HG03432 (cell line): ENCODE results near the gene TBCD.

Source experiments
- ATAC-seq: cut with Tn5 transposase; IDR thresholded peaks from one replicate; pipeline ENCODE4 v1.9.1; 2021; ENCODE audit warnings: mild to moderate bottlenecking, moderate library complexity; ENCODE audit not compliant: unreplicated experiment

The TBCD gene

DNA sequence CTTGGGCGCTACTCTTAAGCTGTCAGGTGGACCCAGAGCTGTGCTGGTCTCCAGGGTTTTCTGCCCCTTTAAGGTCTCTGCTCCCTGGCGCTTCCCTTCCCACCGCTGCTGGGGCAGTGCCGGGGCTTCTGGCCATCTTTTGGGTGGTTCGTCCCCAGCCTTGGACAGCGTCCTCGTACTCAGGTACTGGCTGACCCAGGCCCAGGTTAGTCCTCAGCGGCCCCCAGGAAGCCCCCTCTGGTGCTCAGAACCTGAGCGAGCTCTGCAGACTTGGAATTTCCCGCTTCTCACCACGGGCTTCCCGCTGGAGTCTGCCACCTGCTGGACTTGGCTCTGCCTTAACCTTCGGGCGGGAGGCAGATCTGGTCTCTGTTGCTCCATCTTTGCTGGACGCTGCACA lies 182.0 kb downstream of the TBCD start:
- ATAC-seq: no peak

DNA sequence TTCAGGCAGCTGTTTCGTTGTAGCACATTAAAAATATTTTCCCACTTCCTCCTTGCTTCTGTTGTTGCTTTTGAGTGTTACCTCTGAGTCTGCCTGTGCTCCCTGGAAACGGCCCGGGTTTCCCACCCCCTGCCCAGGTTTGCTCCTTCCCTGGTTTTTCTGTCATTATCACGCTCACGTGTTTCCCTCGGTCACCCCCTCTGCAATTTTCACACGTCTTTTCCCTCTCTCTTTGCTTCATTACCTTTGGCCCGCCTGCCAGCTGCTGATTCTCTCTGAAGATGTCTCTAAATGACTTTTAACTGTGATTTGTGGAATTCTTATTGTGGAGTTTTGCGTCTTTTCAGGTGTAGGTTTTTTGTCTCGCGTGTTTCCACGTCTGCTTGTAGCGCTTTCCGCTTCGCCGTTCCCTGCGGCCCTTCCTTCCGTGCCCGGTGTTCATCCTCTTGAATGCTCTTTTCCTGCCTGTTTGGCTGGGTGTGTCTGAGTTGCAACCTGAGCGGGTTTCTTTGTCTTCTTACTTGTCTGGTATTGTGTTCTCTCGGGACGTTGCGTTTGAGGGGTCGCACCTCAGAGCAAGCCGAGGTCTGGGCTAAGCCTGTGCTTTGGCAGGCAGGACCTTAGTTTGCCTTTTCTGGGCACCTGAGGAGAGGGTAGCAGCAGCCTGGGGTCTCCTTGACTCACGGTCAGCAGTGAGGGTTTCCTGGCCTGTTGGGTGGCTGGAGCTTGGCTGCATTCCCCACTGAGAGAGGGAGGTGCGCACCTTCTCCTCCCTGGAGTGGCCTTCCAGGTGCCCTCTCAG lies 184.3 kb downstream of the TBCD start:
- no peak for ATAC-seq

DNA sequence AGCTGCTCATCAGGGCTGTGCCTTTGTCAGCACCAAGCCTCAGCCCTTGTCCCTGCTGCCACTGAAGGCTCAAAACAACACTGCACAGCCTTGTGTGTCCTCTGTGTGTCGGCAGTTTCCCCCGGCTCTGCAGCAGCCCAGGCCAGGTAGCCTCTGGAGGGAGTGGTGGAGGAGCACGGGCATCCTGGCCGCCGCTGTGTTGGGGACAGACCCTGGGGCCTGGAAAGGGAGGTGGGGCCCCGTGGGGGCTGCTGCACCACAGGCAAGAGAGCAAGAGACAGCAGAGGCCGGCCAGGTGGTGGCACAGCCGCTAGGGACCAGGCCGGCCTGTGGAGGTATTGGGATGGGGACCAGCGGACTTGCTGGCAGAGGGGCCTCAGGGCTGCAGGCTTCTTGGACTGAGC lies 184.9 kb downstream of the TBCD start:
- ATAC-seq: no peak

DNA sequence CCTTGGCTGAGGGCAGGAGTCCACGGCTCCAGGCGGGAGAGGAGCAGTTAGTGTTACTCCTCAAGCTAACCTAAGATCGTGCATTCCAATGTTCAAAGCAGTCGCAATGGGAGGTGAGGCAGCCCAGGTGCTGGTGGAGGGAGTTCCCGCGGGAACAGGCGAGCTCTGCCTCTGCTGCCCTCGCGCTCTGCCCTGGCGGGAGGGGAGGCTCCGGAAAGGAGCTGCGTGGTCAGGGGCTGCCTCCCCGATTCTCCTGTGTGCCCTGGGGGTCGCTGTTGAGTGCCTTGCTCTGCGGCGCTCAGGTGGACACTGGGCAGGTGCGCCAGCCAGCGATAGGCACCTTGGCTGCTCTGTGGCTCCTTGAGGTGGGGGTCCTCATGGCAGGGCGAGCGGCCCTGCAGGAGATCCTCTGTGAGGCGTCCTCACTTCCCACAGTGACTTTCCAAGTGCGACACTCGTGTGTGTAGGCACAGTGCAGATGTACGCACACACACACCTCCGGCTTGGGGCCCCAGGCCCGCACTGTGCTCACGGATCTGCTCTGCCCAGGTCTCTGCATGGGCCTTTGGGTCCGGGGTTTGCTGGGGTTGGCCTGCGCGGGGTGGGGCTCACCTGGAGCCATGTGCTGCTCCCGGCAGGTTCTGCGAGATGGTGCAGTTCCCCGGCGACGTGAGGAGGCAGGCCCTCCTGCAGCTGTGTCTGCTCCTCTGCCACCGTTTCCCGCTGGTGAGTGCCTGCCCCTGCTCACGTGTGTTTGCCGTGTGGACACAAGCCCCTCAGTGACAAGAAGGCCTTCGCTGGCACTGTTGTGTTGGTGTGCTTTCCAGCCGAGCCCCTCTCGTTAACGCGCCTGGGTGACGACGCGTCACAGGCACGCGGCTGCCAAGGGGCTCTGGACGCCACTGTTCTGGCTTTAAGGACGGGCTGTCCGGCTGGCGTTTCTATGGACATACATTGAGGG lies 185.8 kb downstream of the TBCD start:
- no peak for ATAC-seq

DNA sequence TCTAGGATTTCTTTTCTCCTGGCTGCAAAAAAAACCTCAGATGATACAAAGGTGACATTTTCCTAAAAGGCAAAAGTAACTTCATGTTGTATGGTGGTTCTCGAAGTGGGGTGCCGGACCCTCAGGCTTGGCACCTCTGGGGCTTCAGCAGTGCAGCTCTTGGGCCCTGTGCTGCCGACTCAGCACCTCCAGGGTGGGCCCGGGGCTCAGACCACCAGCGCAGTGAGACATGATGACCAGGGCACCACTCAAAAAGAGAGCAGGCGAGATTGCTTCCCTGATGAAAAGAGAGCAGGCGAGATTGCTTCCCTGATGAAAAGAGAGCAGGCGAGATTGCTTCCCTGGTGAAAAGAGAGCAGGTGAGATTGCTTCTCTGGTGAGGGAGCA lies 186.6 kb downstream of the TBCD start:
- no peak for ATAC-seq

DNA sequence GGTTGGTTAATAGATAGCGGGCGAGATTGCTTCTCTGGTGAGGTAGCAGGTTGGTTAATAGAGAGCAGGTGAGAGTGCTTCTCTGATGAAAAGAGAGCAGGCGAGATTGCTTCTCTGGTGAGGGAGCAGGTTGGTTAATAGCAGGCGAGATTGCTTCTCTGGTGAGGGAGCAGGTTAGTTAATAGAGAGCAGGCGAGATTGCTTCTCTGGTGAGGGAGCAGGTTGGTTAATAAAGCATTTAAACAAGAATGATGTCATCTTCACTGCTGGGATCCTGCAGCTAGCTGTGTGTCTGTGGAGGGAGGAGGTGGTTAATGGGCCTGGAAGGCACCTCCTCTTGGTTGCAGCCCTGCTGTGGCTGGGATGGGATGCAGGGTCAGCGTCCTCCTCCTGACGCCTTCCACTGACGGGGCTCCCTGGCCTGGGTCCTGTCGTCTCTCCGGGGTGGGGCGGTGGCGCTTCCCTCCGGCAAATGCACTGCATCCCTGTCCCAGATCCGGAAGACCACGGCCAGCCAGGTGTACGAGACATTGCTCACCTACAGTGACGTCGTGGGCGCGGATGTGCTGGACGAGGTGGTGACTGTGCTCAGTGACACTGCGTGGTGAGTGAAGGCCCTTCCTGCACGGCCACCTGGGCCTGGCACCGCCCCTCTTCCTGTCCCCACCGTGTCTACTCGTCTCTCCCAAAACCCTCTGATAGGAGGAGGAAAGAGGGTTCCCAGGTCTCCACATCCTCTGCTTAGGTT lies 187.2 kb downstream of the TBCD start:
- no peak for ATAC-seq

DNA sequence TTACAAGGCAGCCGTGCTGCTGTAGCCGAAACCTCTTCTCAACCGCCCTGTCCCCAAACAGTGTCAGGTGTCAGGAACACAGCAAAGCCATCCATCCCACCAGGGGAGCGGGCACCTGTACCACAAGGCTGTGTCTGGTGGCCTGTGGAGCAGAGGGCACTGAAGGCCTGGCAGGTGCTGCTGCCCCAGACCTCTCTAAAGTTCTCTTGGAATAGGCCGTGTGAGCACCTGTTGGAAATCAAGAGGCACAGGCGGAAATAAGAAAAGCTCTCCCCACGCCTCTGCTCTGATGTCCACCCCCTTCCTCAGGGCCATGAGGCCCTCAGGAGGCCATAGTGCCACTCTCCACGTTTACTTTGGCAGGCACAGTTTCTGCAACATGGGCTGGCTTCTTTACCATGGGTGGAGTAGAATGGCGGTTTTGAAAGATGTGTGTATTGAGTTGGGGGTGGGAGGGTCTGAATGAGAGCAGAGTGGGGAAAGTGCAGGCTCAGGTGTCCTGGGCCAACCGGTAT lies 187.8 kb downstream of the TBCD start:
- ATAC-seq: no peak

DNA sequence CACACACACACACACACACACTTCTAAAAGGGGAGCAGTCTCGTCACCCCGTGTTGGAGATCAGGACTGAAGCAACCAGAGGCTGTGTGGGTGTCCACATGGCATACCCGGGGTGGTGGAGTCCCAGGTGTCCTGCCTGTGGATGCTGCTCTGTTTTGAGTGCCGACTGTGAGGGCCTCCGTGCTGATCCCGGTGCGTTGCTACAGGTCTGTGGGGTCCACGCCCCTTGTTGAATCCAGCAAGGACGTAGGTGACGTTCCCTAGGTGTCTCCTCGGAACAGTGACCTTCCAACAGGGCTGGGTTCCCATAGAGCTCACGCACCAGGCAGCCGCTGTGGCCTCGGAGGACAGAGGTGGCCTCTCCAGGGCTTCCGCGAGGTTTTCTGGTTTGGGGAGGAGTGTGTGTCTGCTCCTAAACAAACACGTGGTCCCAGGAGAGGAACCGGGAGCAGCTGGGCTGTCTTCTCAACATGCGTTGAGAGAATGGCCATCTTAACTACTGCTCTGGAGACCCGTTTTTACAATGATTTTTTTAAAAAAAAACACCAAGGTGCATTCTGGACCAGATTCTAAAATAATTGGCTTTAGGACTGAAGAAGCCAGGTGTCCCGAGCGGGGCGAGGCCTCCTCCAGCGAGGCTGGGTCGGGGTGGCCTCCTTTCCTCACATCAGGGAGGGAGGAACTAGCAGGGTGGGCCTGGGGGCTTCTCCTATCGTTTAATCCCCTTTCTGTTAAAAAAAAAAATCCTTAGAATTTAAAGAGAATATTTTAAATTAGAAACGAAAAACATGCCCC lies 188.6 kb downstream of the TBCD start:
- no peak for ATAC-seq

DNA sequence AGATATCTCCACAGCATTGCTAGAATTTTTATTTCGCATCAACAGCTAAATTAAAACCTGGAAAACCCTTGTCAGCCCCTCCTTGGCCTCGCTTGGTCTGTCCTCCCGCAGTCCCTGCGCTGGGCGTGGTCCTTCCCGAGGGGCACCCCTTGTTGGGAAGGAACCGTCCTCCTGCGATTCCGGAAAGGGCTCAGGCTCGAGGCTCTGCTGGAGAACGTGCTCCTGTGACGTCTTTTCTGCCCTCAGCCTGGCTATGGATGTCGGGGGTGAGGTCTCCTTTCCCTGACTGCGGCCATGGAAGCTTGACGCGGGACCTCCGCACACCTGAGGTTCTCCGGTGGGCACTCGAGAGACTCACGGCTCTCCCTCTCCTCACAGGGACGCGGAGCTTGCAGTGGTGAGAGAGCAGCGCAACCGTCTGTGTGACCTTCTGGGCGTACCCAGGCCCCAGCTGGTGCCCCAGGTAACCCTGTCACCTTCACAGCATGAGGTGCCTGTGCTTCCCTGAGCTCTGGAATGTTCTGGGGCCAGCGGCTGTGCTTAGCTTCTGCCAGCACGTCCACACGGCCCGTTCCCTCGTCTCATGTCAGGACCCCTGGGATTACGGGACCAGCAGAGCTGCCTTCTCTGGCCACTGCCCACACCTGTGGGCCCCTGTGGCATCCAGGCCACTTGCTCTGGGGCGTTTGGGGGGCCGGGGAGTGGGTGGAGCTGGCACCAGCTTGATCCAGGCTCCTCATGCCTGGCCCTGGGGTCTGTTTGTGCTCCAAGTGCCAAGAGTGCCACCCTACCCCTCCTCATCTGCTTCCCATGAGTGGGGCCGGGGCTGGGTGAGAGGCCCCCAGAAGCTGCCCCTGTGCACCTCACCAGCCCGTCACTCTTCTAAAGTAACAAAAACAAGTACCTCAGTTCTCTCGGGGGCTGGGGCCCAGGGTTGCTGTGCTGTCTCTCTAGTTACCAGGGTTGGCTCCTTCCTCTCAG lies 189.4 kb downstream of the TBCD start:
- ATAC-seq: no peak

DNA sequence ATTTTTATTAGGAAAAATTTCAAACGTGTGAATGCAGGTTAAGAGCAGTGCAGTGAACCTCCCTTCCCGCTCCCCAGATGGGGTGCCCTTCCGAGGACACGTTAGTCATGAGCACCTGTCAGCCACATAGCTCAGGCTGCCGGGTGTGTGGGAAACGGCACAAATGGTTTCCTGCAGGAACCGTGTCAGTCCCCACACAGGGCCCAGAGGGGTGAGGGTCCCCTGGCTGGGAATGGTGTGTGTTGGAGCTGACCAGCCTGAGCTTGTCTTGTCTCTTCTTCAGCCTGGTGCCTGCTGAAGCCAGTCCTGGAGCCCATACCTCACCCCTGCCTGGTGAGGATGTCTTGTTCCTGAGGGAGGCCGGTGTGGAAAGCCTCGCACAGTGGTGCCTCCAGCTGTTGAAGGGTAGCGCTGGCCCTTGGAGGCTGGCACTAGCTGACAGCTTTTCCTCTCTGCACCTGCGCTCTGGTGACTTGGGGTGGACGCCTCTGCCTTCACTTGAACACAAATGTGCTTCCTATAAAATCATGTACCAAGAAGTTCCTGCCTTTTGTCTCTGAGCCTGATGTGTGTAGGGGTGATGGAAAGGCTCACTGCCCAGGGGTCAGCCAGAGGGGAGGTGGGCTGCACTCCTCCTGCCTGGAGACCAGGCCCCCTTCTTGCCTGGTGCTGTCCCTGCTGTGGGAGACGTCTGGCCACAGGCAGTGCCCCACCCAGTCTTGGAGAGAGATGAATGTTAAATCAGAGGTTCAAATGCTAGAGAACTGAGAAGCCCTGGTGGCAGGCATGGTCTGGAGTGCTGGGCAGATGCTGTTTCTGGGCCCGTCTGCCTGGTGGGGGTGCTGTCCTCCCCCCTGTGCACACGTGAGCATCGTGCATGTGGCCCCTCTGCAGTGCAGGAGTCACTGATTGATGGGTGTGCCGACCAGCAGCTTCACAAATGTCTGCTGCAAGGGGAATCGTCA lies 190.6 kb downstream of the TBCD start:
- ATAC-seq: no peak

DNA sequence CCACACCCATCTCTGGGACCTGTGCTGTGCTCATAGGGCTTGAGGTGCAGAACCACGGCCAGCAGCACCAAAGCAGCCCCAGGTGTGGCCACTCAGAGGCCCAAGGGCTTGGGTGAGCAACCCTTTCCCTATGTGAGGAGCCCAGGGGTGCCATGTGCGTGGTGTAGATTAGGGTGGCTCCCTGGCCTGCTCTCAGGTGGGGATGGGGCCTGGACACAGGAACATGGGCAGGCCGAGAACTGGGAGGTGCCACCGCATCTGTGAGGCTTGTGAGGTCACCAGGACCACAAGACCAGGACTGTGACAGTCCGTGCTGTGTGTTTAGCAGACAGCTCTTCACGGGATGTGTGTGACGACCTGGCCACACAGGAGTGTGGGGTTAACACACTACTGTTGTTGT lies 191.5 kb downstream of the TBCD start:
- ATAC-seq: no peak

DNA sequence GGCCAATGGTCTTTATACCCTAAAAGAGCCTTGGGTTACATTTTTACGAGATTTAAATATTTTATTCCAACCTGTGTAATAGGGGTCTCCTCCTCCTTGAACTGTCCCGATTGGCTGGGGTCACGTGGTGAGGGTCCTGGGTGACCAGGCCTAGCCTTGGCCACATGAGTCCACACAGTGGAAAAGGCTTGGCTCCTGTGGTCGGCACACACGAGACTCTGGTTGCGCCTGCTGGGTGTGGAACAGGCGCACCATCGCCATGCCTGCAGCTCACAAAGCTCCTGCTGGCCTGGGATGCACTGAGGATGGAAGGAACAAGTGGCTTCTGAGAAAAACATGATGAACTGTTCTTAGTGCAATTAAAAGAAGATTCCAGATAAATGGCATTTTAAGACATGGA lies 191.9 kb downstream of the TBCD start:
- no peak for ATAC-seq

DNA sequence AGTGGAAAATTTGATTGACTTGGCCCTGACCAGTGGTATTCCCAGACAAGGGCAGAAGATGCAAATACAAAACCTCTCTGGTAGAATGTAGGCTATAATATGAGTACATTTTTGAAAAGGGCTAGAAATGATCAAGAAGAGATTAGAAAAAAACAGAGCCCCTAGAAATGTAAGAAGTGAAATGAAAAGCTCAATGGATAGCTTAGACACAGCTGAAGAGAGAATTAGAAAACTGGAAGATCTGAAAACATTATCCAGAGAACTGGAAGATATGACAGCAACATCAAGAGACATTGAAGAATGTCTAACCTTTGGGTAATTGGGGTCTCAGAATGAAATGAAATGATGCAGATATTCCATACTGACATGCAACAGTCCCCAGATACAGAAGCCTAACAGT lies 193.1 kb downstream of the TBCD start:
- ATAC-seq: no peak

DNA sequence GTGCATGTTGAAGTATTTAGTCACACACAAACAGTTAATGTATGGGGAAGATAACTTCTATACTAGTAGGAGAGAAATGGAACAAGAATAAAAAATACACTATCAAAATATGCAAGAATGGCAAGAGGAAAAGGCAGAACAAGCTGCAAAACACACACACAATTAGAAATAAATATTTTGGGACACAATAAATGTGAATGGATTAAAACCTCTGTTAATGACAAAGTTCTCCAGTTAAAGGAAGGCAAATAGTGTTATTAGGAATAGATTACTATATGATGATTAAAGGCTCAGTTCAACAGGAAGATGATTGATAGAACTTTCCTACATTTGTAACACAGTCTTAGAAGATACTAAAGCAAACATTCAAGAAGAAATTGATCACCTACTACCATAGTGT lies 194.2 kb downstream of the TBCD start:
- ATAC-seq: no peak

DNA sequence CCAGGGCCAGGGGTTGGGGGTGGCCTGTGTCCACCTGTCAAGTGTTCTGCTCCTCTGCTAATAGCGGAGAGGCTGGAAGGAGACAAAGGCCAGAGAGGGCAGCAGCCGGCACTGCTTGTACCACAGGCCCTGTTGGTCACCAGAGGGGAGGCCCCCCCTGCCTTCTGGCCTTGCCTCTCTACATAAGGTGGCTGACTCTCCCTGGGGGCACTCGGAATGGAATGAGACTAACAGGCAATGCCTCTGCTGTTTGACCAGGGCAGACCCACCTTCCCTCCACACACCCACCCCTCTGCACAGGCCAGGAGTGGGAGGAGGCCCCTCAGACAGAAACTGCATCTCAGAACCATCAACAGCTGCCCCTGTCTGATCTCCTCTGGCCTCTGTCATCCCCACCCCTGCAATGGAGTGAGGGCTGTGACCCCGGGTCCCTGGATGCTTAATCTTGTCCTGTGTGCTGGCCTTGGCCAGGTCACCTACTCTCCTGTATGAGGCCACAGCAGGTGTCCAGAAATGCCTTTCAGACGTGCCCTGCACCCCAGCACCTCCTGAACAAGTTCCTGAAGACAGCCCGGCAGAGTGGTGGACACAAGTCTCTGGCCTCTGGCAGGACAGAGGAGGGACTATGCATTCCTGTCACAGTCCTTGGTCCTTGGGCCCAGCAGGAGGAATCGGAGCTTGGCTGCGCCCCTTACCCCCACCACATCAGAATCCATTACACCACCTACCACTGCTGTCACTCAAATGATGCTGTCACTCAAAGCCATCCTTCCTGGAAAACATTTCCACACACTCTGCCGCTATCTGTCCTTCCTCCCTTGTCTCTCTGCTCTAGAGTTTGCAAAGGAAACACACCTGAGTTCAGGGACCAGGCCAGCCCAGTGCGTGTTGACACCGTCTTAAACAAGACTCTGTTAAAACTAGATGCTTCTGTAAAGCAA lies 195.5 kb downstream of the TBCD start:
- no peak for ATAC-seq

DNA sequence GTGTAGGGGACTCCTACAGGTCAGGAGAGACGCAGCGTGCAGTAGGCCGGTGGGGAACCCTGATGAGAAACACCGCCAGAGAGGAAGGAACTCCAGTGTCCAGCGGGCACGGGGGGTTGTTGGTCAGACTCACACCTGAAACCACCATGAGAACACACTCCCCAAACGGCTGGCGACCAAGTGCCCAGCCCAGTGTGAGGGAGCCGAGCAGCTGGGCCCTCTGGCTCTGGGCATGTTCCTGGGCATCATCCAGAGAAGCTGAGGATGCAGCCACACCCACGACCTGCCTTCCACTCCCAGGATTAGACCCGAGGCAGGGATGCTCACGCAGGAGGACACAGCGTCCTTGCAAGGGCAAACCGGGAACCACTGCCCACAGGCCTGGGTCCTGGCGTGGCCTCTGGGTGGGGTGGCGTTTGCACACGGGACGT lies 196.2 kb downstream of the TBCD start:
- ATAC-seq: no peak

DNA sequence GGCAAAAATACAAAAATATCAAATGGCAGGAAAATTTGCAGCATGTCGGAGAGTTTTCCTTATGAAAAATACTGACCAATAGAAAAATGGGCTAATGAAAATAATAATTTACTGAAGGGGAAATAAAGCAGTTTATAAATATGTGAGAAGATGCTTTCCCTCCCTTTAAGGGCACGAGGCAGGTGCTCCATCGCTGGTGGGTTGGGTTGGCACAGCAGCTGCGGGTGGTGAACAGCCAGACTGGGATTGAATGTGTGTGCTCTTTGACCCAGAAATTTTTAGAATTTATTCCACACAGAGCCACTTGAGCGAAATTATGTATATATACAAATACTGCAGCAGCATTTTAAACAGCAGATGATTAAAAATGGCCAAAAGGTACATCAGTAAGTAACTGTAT lies 197.1 kb downstream of the TBCD start:
- ATAC-seq: no peak
